Daoy (cell line): ENCODE measurements around the gene CDR2. TPM values are rescaled to one million over a fixed set of nuclear protein-coding genes. Genes with fewer than 3 reads are reported as not detected.
"Not testable (repeated sequence)": the region's sequence is repeated elsewhere in the genome, so short reads cannot be mapped to it uniquely, and the experiment has no call there.

Experiments
- DNase-seq: peaks from one replicate; pipeline ENCODE4 v3.0.0-alpha.2; 2015; ENCODE audit warnings: low read depth
- total RNA-seq: library from RNA; depleted of rRNA; stranded (reverse); fragments of >200 nt; shearing (Covaris generic); gene quantifications from 2 replicates; pipeline ENCODE4 v1.2.3, GENCODE V29; 2014; rRNA removed

The CDR2 gene
- total RNA-seq, 1 experiment from 2014 or later = 22.9 TPM

DNA sequence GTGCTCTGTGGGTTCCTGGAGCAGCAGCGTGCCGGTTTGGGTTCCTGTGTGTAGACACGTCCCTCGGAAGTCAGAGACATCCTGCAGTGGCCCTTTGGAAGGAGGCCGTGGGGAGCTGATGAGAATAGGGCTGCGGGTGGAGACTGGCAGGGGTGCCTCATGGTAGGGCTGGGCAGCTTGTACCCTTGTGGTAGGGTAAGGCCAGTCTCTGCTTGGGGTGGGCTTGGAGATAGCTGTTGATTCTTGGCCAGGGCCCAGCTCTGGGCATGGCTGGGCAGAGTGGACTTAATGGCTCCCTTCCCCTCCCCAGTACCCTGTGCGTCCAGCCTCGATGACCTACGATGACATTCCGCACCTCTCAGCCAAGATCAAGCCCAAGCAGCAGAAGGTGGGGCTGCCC is 66.6 kb downstream of the CDR2 start:
- DNase-seq = no peak

DNA sequence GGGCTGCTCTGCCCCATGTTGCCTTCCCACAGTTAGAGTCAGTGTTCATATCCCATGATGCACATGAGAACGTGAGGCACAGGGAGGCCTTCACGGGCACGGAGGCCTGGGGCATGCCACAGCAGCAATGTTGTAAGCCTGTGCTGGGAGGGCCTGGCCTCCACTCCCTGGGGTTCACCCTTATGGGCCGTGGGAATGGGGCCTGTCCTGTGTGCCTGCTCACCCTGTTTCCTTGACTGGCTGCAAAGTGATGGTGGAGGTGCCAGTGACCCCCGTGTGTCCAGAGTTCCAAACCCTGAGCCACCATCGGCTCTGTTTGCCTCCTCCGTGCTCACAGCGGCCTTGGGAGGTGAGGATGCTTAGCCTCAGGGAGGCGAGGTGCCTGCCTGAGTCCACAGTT is 67.6 kb downstream of the CDR2 start:
- DNase-seq = no peak

DNA sequence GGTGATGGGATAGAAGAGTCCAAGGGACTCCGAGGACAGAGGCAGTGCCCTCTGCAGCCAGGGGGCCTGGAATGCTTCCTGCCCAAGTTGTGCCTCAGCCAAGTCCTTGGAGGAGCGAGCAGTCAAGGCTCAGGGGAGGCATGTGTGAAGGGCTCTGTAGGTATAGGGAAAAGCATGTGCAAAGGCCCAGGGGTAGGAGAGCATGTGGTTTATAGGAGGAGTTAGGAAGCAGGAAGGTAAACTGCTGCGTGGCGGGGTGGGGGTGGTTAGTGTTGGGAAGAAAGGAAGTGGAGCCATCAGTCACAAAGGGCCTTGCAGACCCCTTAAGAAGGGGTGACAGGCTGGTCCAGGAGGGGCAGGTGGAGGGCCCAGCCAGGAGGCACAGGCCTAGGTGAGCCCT is 70.0 kb downstream of the CDR2 start:
- DNase-seq = no peak

DNA sequence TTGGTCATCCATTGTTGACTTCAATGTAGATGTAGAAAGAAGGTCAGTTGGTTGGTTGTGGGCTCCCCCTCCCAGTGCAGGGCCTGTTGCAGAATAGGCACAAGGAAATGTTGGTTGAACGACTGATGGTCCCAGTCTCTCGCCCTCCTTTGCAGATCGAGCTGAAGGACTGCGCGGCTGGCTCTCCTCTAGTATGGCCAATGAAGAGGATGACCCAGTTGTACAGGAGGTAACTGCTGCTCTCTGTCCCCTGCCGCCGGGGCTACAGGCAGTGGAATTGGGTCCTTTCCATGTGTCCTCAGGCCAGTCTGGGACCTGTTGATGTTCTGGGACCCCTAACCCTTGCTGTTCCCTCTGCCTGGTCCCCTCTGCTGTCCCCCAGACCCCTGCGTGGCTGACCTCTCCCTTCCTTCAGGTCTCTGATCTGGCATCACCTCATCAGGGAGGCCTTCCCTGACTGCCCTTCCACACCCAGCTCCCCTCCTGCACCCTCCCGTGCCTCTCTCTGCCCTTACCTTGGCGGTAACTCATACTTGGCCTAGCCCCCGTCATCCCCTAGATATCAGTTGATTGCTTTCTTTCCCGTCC is 71.5 kb downstream of the CDR2 start:
- DNase-seq = no peak

DNA sequence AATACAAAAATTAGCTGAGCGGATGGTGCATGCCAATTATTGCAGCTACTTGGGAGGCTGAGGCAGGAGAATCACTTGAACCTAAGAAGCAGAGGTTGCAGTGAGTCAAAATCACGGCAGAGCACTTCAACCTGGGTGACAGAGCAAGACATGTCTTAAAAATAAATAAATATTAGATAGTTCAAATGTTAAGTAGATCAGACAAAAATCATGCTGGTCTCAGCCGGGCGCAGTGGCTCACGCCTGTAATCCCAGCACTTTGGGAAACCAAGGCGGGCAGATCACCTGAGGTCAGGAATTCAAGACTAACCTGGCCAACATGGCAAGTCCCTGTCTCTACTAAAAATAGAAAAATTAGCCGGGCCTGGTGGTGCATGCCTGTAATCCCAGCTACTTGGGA is 73.0 kb downstream of the CDR2 start:
- DNase-seq = not testable (repeated sequence)

DNA sequence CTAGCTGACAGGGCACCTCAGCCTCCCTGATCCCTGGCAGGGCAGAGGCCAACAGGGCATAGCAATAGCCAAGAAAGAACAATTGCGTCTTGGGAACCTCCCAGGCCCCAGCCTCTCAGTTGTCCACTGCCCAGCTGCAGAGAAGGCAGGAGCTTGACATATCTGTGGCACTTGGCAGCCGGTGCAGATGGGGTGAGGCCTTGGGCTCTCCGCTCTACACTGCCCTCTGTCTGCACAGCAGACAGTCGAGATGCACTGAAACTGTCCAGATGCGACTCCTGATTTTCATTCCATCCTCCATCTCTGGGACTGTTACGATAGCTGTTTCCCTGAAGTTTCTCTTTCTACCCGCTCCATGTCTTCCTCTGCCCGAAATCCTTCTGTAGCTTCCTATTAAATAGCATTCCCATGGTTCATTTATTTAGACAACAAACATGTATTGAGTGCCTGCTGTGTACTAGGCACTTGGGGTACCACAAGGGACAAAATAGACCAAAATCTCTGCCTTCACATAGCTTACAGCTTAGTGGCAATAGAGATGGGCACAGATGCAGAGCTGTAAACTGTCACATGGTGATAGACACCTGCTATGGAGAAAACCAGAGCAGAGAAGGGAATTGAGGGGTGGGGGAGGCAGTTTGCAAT is 73.9 kb downstream of the CDR2 start:
- DNase-seq = peak; percentile 38

DNA sequence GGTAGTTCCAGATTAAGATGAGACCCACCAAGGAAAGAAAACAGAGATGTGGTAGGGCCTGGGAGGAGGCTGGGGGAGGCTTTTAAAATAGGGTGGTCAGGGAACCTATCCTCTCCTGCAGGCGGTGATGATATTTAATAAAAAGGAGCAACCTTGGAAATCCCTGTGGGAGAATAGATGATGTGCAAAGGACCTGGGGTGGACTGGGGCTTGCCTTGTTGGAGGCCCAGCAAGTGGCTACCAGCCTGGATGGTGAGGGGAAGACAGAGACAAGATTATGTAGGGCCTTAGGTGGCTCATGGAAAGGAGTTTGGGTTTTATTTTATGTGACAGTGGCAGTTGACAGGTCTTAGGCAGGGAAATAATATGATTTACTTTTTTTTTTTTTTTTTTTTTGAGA is 75.4 kb downstream of the CDR2 start:
- DNase-seq = no peak

DNA sequence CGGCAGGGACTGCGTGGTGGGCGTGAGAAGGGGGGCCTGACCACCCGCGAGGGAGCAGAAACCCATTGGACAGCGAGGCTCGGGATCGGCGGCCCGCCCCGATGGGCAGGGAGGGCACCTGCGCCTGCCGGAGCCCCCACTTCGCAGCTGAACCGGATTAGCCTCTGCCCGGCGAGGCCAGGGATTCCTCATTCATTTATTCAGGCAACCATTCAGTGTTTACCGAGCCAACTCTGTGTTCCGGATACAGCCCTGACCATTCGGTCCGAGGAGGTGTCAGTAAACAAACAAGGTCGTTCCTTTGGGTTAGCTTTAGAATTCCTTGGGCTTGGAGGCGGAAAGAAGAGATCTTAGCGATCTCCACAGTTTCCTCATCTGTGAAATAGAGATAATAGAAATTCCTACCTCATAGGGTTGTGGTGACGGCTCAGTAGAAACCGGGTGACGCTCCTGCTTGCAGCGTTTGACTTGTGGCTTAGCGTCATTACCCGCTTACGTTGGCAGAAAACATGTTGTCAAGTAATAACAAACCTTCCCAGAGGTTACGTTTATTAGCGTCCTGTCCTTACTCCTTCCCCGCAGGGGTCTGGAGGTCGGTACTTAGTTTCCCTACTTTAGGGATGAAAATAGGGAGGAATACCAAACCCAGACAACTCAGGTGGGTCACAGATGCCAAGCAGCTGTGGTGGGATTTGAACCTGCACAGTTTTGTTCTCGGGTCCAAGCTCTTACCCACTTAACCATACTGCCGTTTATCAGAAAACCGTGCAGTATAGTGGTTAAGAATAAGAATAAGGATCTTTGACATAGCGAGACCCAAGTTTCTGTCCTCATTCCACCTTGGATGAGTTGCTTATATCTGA is 76.3 kb downstream of the CDR2 start:
- peak; percentile 87 for DNase-seq

DNA sequence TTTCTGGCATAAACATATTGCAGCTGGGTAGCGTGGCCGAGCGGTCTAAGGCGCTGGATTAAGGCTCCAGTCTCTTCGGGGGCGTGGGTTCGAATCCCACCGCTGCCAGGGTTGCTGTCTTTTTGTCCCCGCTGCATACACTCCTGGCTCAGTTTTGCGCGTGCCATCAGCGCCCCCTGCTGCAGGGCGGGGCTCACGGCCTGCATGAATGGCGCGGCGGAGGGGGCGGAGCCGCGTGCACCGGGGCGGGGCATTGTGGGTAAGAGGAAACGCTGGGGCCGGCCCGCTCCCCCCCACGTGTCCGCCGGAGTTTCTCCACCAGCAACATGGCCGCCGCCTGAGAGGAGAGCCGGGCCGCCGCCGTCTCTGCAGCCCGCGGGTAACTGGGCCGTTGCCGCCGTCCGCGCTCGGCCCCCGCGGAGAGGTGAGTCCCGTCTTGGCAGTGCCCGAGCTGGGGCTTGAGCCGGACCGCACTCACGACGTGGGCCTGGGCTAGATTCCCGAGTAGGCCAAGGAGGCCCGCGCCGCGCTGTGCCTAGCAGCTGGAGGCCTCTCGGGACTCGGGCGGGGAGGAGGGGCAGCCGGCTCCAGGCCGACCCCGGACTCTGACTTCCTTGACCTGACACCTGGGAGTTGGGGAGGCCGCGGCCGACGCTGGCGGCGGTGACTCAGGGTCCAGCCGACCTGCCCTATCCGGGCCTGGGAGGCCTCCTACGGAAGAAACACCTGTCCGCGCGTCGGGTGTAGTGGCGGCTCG is 77.1 kb downstream of the CDR2 start, which contains the start of gene POLR3E:
Gene POLR3E, plus strand, starts transcription at position 296 of the 757 bp plus-strand sequence. CDS start 5,560 bp downstream, outside the sequence.
- peak; percentile 98 for DNase-seq

DNA sequence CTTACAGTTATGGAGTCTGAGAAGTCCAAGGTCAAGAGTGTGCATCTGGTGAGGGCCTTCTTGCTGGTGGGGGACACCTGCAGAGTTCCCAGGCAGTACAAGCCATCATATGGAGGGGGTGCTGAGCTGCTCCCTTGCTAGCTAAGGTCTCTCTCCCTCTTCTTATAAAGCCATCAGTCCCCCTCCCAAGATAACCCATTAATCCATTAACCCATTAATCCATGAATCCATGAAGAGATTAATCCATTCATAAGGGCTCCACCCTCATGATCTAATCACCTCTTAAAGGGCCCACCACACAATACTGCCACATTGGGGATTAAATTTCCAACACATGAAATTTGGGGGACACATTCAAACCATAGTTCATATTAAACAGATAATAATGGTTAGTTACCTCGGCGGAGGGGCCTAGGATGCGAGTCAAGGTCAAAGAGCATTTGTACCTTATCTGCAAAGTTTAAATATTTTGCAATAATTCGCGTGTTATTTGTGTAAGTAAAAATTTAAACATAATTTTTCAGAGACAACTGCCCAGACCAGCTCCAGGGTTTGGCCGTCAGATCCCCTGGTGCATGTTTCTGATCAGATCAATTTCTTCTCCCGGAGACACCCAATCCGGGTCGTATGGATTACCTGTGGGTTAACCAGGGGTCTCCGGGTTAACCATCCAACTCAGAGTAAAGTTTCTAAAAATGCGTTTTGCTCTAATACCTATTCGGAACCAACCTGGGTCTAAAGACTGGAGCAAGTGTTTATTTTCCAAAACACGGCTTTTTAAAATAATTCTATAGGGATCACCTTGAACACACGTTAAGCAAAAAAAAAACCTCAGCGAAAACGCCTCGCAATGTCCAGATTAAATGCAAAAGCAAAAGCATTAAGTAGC is 78.0 kb downstream of the CDR2 start:
- no peak for DNase-seq

Other genes with a start within 250 kb of the CDR2 start
- not detected in 2 replicates for gene SDR42E2, start 212.1 kb downstream of the CDR2 start, total RNA-seq
- gene EEF2K, start 168.3 kb downstream of the CDR2 start, total RNA-seq = 7.3 and 7.9 TPM in 2 replicates
- 34.1 and 52.9 TPM in 2 replicates for gene POLR3E, start 77.2 kb downstream of the CDR2 start, total RNA-seq
- gene NPIPB5, start 136.3 kb upstream of the CDR2 start, total RNA-seq = 5.3 and 12.3 TPM in 2 replicates